ENCODE measurements around the gene GRM4. TPM values are rescaled to one million over a fixed set of nuclear protein-coding genes. Genes with fewer than 3 reads are reported as not detected.

Gene GRM4
- total RNA-seq, 4 donors from 2014 or later = 0.19 TPM; not detected in 3

- 94% methylated on average over 18 to 20 of the region's 20 CpGs for WGBS, 2 donors
- TF ChIP-seq POLR2A (IDR thresholded peaks at IDR 0.05) = no peak
- intact Hi-C loops (cut with DNase I; ENCODE audit: low total_unique reads) = no loop called here
- no peak for DNase-seq (ENCODE audit: low spot score in 2 of 2)
- H3K4me3 ChIP-seq (ENCODE audit: low read depth, poor library complexity, severe bottlenecking) = no peak overlapping the region
These were observed 109.4 kb downstream of the GRM4 start for GRCh38 chr6:34036357-34037069.

GRCh38 chr6:34035704-34036356, 110.1 kb downstream of the GRM4 start:
- intact Hi-C loops (cut with DNase I; ENCODE audit: low total_unique reads) = no loop called here
- DNase-seq (ENCODE audit: low spot score in 2 of 2) = no peak
- 88 to 89% methylated on average over 40 of the region's 40 CpGs for WGBS, 2 donors
- TF ChIP-seq CTCF (IDR thresholded peaks at IDR 0.05) (no peak), POLR2A (IDR thresholded peaks at IDR 0.05) (no peak)
- no peak overlapping the region for H3K4me3 ChIP-seq (ENCODE audit: low read depth, poor library complexity, severe bottlenecking)

- H3K4me3 ChIP-seq (ENCODE audit: low read depth, poor library complexity, severe bottlenecking) = no peak overlapping the region
- no peak for TF ChIP-seq CTCF (IDR thresholded peaks at IDR 0.05)
- no peak for TF ChIP-seq POLR2A (IDR thresholded peaks at IDR 0.05)
- no peak for DNase-seq (ENCODE audit: low spot score in 2 of 2)
- intact Hi-C loops (cut with DNase I; ENCODE audit: low total_unique reads) = no loop called here
- WGBS, 2 donors = 79 to 81% methylated on average over 1 of the region's 1 CpG
These were observed 110.7 kb downstream of the GRM4 start for GRCh38 chr6:34035161-34035560.

GRCh38 chr6:34032856-34033255, 113.0 kb downstream of the GRM4 start:
- WGBS, 2 donors = 75 to 84% methylated on average over 4 to 5 of the region's 5 CpGs

GRCh38 chr6:34031625-34032383, 114.1 kb downstream of the GRM4 start:
- intact Hi-C loops (cut with DNase I; ENCODE audit: low total_unique reads) = no loop called here
- no peak overlapping the region for H3K4me3 ChIP-seq (ENCODE audit: low read depth, poor library complexity, severe bottlenecking)
- WGBS, 2 donors = 62 to 72% methylated on average over 12 of the region's 12 CpGs
- no peak for DNase-seq (ENCODE audit: low spot score in 2 of 2)
- TF ChIP-seq CTCF (IDR thresholded peaks at IDR 0.05) (no peak), POLR2A (IDR thresholded peaks at IDR 0.05) (no peak)

More at GRCh38 chr6:34032856-34033255, 113.0 kb downstream of the GRM4 start:
- no peak for TF ChIP-seq CTCF (IDR thresholded peaks at IDR 0.05)
- TF ChIP-seq POLR2A (IDR thresholded peaks at IDR 0.05) = no peak
- no peak overlapping the region for H3K4me3 ChIP-seq (ENCODE audit: low read depth, poor library complexity, severe bottlenecking)
- DNase-seq (ENCODE audit: low spot score in 2 of 2) = no peak
- intact Hi-C loops (cut with DNase I; ENCODE audit: low total_unique reads) = no loop called here
